ENCODE results near the gene KIF5C. TPM values are rescaled to one million over a fixed set of nuclear protein-coding genes. Genes with fewer than 3 reads are reported as not detected.
A peak's percentile ranks its signal among the peaks of the same experiment; 100 is the strongest.

The KIF5C gene
- total RNA-seq, 1 donor from 2014 or later = 1.3 TPM

DNA sequence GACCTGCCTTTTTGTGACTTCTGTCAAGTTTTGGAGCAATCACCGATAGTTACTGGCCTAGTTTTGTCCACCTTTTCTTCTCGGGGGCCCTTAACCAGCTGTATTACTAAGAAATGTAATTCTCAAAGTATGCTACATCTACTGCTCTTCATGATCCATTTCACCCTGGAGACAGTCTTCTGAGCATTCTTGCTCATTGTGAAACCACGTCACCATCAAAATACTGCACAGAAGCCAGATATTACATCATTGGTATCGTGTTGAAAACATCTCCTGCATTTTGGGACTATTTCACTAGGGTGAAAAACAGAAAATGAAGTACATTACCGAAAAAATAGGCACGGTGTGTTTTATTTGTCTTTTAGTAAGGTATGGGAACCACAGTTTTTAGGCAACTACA, 175.2 kb downstream of the KIF5C start:
- Mint-ChIP-seq H3K27ac (no peak overlapping the region), H3K36me3 (peaks cover 27% of the 10 kb centered on the region), H3K27me3 (ENCODE audit: low read depth) (no peaks in the 10 kb centered on the region), H3K4me3 (no peak overlapping the region), H3K4me1 (no peaks in the 10 kb centered on the region), H3K9me3 (peaks cover 29% of the 10 kb centered on the region)
- DNase-seq (ENCODE audit: low spot score in 2 of 2, unreplicated experiment in 2 of 2) = no peak
- TF ChIP-seq, protein P1, sequence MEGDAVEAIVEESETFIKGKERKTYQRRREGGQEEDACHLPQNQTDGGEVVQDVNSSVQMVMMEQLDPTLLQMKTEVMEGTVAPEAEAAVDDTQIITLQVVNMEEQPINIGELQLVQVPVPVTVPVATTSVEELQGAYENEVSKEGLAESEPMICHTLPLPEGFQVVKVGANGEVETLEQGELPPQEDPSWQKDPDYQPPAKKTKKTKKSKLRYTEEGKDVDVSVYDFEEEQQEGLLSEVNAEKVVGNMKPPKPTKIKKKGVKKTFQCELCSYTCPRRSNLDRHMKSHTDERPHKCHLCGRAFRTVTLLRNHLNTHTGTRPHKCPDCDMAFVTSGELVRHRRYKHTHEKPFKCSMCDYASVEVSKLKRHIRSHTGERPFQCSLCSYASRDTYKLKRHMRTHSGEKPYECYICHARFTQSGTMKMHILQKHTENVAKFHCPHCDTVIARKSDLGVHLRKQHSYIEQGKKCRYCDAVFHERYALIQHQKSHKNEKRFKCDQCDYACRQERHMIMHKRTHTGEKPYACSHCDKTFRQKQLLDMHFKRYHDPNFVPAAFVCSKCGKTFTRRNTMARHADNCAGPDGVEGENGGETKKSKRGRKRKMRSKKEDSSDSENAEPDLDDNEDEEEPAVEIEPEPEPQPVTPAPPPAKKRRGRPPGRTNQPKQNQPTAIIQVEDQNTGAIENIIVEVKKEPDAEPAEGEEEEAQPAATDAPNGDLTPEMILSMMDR (IDR thresholded peaks at IDR 0.05; ENCODE audit: unreplicated experiment) = no peak

DNA sequence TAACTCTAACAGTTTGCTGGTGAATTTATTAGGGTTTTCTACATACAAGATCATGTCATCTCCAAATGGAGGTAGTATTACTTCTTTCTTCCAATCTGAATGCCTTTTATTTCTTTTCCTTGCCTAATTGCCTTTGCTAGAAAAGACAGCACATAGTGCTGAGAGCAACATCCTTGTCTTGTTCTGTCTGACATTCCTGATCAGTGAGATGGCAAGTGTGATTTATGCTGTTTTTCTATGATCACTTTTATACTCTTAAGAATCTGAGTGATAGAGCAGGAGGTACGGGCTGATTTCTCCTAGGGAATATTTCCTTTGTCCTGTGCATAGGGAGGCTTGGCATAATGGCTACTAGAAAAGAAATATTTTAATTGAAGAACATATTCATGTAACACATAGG, 180.7 kb downstream of the KIF5C start:
- no peak for DNase-seq (ENCODE audit: low spot score in 2 of 2, unreplicated experiment in 2 of 2)
- H3K9me3 Mint-ChIP-seq = no peaks in the 10 kb centered on the region
- no peaks in the 10 kb centered on the region for H3K27me3 Mint-ChIP-seq (ENCODE audit: low read depth)
- peaks cover 17% of the 10 kb centered on the region for H3K4me1 Mint-ChIP-seq
- TF ChIP-seq, protein P1 (IDR thresholded peaks at IDR 0.05; ENCODE audit: unreplicated experiment) = no peak
- H3K36me3 Mint-ChIP-seq = peaks cover 3% of the 10 kb centered on the region
- no peak overlapping the region for H3K27ac Mint-ChIP-seq
- no peak overlapping the region for H3K4me3 Mint-ChIP-seq

DNA sequence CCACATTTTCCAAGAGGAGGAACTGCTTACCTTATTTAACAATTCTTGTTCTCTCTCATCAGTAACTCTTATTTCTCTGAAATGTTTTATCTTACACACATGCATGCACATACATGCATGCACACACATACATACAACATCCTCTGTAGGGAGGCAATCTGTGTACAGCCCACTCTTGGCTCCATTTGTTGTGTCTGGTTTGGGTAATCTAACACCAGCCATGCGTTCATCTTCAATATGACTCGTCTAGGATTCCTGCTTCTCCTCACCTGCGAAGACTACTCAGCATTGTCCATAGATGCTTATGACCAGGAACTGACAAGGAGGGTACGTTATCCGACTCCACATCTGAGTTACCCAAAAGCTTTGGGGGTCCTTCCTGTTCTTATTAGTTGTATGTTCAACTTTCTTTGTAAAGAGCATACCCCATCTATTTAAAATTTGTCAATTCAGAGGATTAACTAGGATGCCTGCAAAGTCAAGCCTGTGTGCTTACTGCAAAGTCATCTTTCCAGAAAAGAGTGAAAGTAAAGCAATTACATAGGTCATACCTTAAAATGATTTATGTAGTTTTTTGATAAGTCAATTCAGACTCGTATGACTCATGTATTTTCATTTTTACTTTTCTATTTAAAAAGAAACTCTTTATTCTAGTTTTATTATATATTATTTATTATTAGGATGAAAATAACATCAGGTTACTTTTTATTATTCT, 181.7 kb downstream of the KIF5C start:
- Mint-ChIP-seq H3K4me3 (no peak overlapping the region), H3K36me3 (peaks cover 3% of the 10 kb centered on the region), H3K9me3 (no peaks in the 10 kb centered on the region), H3K27me3 (ENCODE audit: low read depth) (no peaks in the 10 kb centered on the region), H3K4me1 (peaks cover 24% of the 10 kb centered on the region), H3K27ac (no peak overlapping the region)
- TF ChIP-seq, protein P1 (IDR thresholded peaks at IDR 0.05; ENCODE audit: unreplicated experiment) = no peak
- no peak for DNase-seq (ENCODE audit: low spot score in 2 of 2, unreplicated experiment in 2 of 2)

DNA sequence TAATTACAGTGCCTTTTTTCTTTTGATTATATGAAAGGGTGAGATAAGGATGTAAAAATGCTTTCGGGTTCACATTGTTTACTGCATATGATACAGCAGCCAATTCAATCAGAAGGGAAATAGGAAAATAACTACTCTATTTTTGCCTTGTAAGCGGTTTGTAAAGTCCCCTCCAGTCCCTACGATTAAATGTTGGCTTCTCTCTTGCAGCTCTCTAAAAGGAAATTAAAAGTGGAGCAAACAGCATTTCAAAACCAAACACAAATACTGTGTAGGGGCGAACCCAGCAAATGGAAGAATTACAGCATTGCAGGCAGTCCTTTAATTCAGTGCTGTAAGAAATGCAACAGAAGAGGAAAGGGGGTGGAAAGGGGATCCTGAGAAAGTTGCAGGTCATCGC, 182.4 kb downstream of the KIF5C start:
- Mint-ChIP-seq H3K9me3 (no peaks in the 10 kb centered on the region), H3K27me3 (ENCODE audit: low read depth) (no peaks in the 10 kb centered on the region), H3K27ac (peak overlapping the region; percentile 45), H3K4me1 (peaks cover 26% of the 10 kb centered on the region), H3K4me3 (no peak overlapping the region), H3K36me3 (peaks cover 3% of the 10 kb centered on the region)
- no peak for DNase-seq (ENCODE audit: low spot score in 2 of 2, unreplicated experiment in 2 of 2)
- TF ChIP-seq, protein P1 (IDR thresholded peaks at IDR 0.05; ENCODE audit: unreplicated experiment) = no peak

DNA sequence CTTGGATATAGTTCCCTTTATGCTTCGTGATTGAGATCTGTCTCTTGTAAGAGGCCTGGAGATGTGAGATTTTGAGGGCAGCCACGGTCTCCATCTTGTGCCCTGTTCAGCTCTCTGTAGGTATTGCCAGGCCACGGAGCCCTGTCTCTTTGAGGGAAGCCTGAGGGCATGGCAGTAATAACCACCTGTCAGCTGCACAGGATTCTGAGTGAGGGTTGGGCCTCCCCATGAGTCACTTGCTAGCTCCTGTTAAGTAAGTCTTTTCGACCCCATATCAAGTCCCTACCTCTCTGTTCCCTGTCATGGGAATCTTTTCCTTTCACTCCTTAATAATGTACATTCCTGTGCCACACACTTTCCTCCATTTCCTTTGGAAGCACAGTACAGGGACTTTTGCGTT, 183.9 kb downstream of the KIF5C start:
- H3K9me3 Mint-ChIP-seq = no peaks in the 10 kb centered on the region
- no peak for DNase-seq (ENCODE audit: low spot score in 2 of 2, unreplicated experiment in 2 of 2)
- H3K27me3 Mint-ChIP-seq (ENCODE audit: low read depth) = no peaks in the 10 kb centered on the region
- no peak overlapping the region for H3K27ac Mint-ChIP-seq
- H3K4me1 Mint-ChIP-seq = peaks cover 32% of the 10 kb centered on the region
- TF ChIP-seq, protein P1 (IDR thresholded peaks at IDR 0.05; ENCODE audit: unreplicated experiment) = no peak
- no peaks in the 10 kb centered on the region for H3K36me3 Mint-ChIP-seq
- H3K4me3 Mint-ChIP-seq = no peak overlapping the region

Data from mesothelial cell of epicardium (in vitro differentiated cells).